A172 (cell line): ENCODE results near the gene RSAD2. TPM values are rescaled to one million over a fixed set of nuclear protein-coding genes. Genes with fewer than 3 reads are reported as not detected.

ENCODE experiments used
- DNase-seq: peaks from one replicate; pipeline ENCODE4 v3.0.0-alpha.2; 2015; ENCODE audit warnings: low spot score
- total RNA-seq: library from RNA; depleted of rRNA; stranded (reverse); fragments of >200 nt; shearing (Covaris generic); gene quantifications from 2 replicates; pipeline ENCODE4 v1.2.3, GENCODE V29; 2014; rRNA removed

RSAD2 gene
- total RNA-seq, 1 experiment from 2014 or later, result 3.5 TPM

- no peak for DNase-seq
Measured at GRCh38 chr2:6945087-6945813, 67.7 kb downstream of the RSAD2 start.

- no peak for DNase-seq
Measured at GRCh38 chr2:6945821-6946220, 68.2 kb downstream of the RSAD2 start.

GRCh38 chr2:6946722-6947121 is 69.1 kb downstream of the RSAD2 start:
- DNase-seq, result peak; percentile 86

Other genes starting within 250 kb of the RSAD2 start
- gene CMPK2, start 11.9 kb upstream of the RSAD2 start, total RNA-seq, result 11.4 and 12.7 TPM in 2 replicates
- 11.4 and 12.3 TPM in 2 replicates for gene RNF144A, start 39.6 kb downstream of the RSAD2 start, total RNA-seq